Esophagus muscularis mucosa (tissue), 3 donors: ENCODE results near the gene SMTNL1.

Experiments
- CTCF ChIP-seq, 3 experiments: fragments of 200-600 bp in 2 of 3; fragments of 450-650 bp in 1 of 3; sonication (generic) in 2 of 3; IDR thresholded peaks; one replicate each; pipeline ENCODE4 v1.5.1; 2017 to 2019; ENCODE audit warnings: antibody characterized with exemption in 3 of 3, mild to moderate bottlenecking in 2 of 3, moderate library complexity in 1 of 3
- POLR2A ChIP-seq: fragments of 450-650 bp; IDR thresholded peaks from one replicate; pipeline ENCODE4 v1.6.1; 2017; ENCODE audit warnings: antibody characterized with exemption, moderate library complexity, mild to moderate bottlenecking, low read depth

GRCh38 chr11:57521116-57521515, 16.3 kb upstream of the SMTNL1 start:
- TF ChIP-seq POLR2A: no peak
- no peak for TF ChIP-seq CTCF (IDR thresholded peaks at IDR 0.05)
